Upper lobe of left lung (tissue), 4 donors: ENCODE measurements around the gene CASS4.

ENCODE experiments used
- POLR2A ChIP-seq, 4 donors: fragments of 450-650 bp; IDR thresholded peaks; one replicate each; pipeline ENCODE4 v1.5.1; 2016 to 2017; ENCODE audit warnings: antibody characterized with exemption in 4 of 4, mild to moderate bottlenecking in 2 of 4
- TF ChIP-seq, protein P1 (sequence below), 6 experiments: fragments of 450-650 bp in 4 of 6; fragments of 200-600 bp in 2 of 6; sonication (generic) in 2 of 6; IDR thresholded peaks; one replicate each; pipeline ENCODE4 v1.5.1; 2016 to 2019; ENCODE audit warnings: antibody characterized with exemption in 6 of 6

DNA sequence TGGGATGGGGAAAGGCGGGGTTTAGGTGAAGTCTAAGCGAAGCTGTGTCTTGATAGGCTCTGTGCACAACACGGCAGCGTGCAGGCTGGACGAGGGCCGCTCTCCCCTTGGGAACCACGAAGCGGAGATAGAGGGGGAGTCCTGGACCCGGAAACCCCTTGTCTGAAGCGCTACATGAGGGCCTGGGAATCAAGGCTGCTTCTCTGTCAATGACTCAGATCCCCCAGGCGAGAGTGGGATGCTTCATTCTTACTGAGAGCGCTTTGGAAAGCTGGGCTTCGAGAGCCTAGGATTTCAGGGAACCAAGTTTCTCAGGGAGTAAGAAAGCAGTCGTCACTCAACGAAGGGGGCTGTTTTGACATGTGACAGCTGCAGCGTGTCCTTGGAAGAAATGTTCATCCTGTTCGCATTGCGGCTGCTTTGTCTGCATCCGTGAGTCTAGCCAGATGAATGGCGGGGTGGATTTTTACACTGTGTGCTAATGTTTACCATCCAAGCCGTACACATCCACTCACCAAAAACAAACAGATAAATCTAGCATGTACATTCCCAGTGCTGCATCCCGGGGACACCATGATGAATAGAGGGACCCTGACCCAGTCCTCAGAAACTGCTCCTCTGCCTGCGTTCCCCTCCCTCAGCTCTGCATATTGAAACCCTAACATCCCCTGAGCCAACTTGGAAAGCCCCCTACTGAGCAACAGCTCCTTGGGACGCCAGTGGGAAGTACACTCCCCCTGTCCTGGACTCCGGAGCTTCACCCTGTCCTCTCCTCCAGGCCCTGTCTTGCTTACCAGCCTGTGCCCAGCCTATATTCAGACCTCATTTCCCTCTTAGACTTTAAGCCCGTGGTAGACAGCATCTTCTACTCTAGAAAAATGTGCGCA lies 31.8 kb downstream of the CASS4 start:
- TF ChIP-seq, protein P1, sequence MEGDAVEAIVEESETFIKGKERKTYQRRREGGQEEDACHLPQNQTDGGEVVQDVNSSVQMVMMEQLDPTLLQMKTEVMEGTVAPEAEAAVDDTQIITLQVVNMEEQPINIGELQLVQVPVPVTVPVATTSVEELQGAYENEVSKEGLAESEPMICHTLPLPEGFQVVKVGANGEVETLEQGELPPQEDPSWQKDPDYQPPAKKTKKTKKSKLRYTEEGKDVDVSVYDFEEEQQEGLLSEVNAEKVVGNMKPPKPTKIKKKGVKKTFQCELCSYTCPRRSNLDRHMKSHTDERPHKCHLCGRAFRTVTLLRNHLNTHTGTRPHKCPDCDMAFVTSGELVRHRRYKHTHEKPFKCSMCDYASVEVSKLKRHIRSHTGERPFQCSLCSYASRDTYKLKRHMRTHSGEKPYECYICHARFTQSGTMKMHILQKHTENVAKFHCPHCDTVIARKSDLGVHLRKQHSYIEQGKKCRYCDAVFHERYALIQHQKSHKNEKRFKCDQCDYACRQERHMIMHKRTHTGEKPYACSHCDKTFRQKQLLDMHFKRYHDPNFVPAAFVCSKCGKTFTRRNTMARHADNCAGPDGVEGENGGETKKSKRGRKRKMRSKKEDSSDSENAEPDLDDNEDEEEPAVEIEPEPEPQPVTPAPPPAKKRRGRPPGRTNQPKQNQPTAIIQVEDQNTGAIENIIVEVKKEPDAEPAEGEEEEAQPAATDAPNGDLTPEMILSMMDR (IDR thresholded peaks at IDR 0.05) = no peak
- no peak for TF ChIP-seq POLR2A (IDR thresholded peaks at IDR 0.05)
